ENCODE data around the gene CDH12.
"Not testable (repeated sequence)": the region's sequence is repeated elsewhere in the genome, so short reads cannot be mapped to it uniquely, and the experiment has no call there.

Gene CDH12

DNA sequence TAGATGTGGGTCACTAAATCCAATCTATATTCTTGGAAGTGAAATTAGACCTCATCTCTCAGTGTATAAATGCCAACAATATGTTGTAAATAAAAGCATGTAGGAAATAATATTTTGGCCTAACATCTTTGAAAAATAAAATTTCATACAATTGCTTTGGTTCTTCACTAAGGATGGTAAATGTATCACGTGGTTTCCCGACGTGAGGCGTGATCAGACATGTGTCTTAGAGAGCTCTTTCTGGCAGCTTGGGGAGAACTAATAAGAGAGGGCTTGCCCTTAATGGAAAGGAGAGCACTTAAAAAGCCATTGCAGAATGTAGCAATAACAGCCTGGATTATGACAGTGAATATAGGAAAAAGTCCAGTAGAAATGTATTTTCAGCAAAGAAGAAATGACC lies 602.6 kb downstream of the CDH12 start:
- DNase-seq, result peak; percentile 71

DNA sequence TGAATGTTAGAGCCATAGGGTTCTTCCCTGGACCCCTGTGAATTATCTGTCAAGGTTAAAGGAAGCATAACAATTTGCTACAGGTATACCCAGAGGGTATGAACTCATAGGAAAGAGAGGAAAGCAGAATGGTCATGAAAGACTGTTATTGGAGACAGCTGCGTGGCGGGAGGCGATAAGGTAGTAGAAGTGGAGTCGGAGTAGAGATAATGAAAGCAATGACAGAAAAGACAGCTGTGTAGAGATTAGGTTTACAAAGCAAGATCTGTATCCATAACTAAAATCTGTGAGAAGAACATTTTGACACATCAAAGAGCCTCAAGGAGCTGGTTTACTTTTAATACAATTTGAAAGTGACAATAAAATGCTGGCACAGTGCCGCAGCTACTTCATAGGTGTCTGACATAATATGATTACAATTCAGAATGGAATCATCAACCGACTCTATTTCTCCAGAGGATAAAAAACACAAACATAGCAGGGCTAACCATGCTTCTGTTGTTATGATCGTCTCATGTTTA lies 603.9 kb downstream of the CDH12 start:
- DNase-seq, result peak; percentile 69

DNA sequence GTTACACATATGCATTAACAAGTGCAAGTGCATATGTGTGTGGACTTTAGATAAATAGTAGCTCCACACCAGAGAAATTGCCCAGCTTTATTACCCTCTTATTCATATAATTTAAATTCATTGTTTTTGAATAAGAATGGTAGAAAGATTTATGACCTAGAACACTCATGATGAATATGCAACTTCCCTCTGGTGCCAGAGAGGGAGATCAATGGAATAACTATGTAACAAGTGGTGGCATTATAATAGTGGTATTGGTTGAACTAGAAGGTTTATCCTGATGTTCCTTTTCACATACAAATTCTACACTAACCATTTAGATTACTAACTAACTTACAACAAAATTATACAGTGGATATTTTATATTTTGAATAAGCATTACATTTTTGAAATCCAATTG lies 607.4 kb downstream of the CDH12 start:
- DNase-seq, result peak; percentile 84

DNA sequence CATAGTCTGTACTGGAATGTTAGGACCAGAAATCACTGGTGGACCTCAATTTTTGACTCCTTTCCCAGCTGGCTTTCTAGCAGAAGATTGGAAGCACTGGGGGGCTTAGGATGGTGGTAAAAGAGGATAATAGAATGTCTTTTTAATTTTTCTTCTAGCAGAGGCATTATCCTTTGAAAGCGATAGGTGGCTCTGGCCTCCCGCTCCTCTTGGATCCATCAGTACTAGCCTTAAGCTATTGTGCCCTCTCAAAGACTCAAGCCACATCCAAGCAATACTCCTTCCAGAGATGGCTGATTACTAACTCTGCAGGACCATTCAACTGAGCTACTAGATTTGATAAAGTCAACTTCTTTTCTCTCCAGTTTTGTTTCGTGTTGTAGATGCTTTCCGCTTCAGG lies 610.6 kb downstream of the CDH12 start:
- peak; percentile 10 for DNase-seq

DNA sequence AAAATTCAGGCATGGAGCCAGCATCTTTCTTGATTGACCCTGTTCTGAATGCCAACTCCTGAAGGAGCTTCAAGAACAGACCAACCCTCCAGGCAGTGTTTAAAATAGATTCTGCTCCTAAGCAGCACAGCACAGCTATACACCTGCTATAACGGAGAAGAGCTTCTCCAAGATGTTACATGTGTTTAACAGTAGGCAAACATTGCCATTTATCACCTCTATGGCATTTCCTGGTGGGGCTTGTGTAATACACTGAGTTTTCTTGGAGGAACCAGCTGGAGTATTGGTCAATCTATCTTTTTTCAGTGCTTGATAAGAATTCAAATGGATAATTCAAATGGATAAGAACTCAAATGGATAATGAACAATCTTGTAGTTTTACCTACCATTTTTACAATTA lies 615.1 kb downstream of the CDH12 start:
- DNase-seq, result peak; percentile 38

DNA sequence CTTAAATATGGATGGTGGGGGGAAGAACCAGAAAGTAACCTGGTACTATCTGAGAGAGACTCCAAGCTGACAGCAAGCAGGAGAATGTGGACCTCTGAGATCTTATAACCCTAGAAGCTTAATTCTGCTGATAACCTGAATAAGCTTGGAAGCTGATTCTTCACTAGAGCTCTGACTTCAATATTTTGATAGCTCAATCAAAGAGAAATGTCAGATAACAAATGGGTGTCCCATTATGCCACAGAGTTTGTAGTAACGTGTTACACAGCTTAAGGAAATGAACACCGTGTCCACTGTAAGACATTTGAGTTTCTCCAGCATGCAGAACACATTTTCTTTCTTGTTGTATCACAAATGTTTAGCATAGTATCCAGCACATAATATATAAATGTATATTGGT lies 626.7 kb downstream of the CDH12 start:
- no peak for DNase-seq

DNA sequence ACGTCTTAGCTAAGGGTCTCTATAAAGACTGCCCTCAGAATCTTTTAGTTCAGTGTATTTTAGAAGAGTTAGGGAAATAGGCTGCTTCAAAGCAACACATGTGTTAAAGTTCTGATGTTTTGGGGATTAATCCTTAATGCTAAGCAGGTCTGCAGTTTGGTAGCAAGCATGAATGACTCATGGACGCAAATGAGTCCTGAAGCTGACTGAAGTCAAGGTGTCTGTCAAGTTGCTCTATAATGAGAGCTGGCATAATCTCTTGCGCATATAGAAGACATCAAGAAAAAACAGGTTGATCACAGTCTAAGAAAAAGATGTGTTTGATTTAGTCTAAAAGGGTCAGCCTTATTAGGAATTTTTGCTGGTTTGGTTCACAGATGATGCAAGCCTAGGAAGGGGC lies 630.1 kb downstream of the CDH12 start:
- DNase-seq, result no peak

DNA sequence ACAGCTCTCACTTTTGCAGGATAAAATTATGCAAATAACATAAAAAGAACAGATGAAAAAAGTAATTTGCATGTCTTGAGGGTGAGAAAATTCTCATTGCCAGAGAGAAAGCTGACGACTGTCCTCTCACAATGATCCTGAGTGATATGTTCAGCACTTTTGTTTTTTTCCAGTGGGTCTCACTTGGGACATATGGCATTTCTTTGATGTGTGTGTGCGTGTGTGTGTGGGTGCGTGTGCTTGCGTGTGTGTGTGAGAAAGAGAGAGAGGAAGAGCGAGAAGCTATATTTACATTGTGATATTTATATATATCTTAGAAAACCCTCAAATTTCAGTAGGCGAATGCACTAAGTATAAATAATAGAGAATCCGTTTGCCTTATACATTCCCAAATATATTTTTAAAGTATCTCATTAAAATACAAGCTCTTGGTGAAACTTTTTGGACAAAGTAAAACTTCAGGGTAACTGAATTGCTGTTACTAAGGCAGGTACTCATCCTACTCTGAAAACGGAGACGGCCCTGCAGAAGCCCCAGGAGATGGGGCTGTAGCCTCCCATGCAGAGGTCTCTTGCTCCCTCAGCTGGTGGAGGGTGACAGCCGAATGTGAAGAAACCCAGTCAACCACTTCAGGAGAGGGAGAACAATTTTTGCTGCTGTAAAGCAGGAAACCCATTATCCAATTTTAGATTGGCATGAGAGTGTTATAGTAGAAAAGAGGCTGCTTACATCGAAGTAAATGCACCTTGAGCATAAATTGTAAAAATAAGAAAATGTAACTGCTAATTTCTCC lies 639.2 kb downstream of the CDH12 start:
- peak; percentile 88 for DNase-seq

DNA sequence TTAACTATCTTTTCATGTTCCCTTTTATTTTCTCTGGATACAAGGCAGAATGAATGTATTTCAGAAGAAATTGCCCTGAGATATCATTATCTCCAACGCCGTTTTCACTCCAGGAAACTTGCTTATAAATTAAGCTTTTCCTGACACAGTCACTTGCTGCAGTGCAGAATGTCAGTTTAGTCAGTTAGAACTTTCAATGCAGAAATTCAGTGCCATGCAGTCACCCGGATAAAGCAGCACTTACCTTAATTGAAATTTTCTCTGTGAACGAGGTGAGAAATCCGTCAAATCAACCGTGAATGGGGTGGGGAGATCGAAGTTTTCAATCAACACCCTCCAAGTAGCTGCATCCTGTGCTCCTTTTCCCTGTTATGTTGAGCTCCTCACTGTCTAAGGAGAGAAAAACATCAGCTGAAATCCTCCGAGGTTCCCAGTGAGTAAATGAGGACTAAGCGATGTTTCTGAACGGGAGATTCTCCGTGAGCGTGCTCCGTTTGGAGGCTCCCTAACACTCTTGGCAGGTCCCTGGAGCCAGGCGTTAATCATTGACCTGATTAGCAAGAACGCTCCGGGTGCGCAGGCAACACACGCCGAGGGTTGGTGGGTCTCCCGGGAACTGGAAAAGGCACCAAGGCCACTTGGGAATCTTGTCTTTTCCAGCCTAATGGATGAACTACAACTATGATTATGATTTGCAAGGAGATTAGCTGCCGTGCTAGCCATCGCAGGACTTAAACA lies 640.7 kb downstream of the CDH12 start:
- DNase-seq, result peak; percentile 89

DNA sequence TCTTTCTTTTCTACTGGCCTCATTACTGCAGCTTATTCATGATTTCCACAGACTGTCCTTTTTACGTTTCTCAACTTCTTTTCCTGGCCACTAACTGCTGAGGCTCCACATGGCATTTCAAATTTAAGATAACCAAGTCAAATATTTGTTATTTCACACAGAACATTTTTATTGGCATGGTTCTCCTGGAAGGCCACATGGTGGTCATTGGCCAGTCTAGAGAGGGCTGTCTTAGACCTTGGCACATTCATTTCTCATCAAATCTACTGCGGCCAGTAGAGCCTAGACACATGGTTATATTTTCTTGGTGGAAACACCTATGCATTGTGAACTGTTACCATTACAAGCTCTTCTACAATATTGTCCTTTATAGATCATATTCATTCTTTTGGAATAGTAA lies 644.7 kb downstream of the CDH12 start:
- DNase-seq, result peak; percentile 75

DNA sequence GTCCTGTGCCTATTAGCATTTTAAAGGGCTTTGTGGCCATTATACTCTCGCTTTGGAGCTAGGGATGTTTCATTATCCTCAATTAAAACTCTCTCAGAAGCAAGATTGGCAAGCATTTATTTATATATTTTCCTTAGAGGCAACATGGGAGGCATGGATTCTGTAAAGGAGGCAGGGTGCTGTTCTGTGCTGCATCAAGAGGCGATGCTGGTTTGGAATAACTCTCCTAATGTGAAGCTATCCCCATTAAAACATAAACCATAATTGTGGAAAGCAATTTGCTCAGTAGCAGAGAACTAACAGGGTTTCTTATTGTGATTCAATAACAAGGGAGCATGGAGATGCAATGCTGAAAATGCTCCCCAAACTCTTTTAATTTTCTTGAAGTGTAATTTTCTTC lies 664.5 kb downstream of the CDH12 start:
- not testable (repeated sequence) for DNase-seq

DNA sequence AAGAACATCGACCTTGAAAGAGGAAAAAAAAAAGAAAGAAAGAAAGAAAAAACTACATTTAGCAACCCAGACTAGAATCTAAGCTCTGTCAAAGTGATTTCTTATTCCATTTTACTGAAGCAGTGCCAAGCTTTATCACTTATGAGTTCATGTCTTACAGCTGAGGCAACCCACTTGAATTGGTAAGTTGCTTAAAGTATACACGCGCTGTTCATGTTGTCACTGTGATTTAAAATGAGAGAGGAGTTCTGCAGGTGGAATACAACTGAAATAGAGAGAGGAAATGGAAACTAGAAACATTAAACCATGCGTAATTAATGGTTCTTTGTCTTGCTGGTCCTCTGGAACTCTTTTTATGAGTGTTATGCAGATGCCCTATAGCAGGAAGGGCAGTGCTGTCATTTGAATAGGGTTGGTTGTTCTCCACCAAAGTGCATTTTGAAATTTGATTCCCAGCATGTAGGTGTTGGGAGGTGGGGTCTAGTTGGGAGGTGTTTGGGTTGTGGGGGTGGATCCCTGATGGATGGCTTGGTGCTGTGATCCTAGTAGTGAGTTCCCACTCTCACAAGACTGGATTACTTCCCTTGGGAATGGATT lies 665.4 kb downstream of the CDH12 start:
- DNase-seq, result peak; percentile 96

DNA sequence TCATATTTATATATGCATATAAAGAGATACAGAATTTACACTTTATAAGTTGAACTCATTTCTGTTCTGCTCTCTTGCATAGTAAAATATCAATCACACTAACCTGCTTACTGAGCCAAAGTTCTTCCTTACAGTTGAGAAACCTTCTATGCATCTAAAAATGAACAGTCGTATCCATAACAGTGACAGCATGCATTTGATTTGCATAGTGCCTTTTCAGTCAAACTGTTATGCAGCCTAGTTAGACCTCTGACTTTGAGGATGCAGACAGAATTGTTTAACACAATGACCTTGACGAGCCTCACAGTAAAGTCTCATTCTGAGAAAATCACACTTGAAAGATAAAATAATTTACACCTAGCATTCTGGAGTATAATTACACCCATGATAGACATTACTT lies 683.9 kb downstream of the CDH12 start:
- DNase-seq, result peak; percentile 47

DNA sequence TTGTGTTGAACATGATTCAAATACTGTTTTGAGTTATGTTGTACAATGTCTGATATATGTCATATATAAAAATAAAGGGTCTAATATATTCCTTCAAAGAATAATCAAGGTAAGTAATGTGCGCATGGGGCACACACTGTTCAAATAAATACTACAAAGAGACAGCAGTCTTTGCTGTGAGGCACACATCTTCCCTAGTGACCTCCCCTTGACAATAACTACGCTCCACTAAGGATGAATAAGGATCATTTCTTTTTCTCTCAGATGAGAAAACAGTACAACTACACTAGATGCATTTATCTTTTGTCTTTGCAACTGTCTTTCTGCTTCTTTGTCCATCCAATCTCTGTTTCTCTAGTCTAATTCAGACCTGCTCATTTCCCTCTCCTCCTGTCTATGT lies 684.4 kb downstream of the CDH12 start:
- DNase-seq, result not testable (repeated sequence)

DNA sequence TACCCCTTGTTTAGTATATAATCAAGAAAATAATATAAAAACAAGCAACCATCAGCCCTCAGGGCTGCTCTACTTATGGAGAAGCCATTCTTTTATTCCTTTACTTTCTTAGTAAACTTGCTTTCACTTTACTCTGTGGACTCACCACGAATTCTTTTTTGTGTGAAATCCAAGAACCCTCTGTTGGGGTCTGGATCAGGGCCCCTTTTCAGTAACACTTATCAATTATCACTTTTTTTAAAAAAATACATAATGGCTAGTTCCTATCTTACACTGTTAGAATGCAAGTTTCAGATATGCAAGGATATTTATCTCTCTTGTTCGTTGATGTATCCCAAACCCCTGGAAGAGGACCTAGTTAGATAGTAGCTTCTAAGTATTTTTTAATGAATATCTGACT lies 687.2 kb downstream of the CDH12 start:
- not testable (repeated sequence) for DNase-seq

DNA sequence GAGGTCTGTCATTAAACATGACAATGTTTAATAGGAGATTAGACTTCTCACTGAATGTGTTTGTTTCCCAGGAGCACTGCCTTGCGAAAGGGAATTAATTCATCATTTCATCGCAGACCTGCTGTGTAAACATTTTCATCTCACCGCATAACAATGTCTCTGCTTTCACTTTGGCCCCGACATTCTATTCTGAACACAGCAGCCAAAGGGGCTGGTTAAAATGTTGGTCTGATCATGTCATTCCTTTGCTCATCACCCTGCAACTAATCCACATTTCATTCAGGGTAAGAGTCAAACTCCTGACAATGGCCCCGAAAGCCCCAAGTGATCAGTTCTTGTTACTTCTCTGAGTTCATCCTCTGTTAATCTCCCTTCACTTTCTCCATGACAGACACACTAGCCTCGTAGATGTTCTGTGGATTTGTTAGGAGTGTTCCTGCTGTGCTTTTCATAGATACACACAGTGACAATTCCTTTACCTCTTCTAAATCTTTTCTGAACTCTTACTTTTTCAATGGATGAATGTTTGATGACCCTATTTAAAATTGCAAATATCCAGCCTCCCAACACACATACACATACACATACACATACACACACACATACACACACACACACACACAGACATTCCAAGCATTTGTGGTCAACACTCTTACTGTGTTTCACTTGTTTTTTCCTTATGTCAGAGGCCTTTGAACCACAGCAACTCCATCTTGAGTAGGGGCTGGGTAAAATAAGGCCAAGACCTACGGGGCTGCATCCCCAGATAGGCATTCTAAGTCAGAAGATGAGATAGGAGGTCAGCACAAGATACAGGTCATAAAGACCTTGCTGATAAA lies 688.0 kb downstream of the CDH12 start:
- peak; percentile 64 for DNase-seq

DNA sequence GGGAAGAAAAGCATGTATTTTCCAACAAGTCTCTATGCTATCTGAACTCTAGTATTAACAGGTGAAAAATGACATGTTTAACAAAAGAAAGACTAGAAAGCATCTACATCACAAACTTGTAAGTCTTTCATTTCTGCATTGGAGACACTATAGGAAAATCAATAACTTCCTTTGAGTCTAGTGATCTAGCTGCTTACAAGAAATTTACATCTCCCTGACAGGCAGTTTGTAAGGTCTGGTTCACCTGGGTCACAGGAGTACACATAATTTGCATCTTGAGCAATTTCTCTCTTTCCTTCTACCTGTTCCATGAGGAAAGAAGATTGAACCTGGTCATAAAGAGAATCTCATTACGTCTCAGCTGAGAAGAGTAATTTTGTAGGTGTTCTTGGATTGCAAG lies 696.2 kb downstream of the CDH12 start:
- not testable (repeated sequence) for DNase-seq

DNA sequence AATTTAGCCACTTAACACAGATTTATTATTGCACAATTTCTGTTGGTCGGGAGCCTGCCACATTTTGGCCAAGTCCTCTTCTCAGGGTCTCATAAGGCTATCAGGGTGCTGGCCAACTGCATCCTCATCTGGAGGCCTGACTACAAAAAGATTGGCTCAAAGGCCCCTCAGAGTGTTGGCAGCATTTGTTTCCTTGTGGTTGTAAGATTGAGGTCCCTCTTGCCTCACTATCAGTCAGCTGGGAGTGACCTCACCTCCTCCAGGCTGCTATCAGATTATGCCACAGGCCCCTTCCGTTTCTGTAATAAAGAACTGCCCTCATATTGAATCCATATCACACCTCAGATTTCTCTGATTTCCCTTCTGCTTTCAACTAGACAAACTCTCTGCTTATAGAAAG lies 698.4 kb downstream of the CDH12 start:
- not testable (repeated sequence) for DNase-seq

DNA sequence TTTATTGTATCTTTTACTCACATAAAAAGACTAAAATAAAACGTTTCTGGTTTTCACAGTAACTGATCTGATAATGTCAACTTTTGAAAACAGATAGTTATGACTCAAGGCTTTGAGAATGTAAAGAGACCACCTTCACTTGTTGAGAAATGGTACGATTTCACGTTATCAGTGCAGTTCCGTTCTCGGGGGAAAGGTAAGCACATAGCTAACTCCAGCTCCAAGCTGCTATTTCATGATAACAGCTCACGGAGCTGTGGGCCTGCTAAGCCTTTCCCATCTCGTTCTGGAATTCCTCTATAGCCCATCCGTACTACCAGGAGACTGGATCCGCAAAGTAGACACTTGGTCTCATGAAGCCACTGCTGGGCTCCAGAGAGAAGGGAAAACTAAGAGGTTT lies 701.3 kb downstream of the CDH12 start:
- not testable (repeated sequence) for DNase-seq

DNA sequence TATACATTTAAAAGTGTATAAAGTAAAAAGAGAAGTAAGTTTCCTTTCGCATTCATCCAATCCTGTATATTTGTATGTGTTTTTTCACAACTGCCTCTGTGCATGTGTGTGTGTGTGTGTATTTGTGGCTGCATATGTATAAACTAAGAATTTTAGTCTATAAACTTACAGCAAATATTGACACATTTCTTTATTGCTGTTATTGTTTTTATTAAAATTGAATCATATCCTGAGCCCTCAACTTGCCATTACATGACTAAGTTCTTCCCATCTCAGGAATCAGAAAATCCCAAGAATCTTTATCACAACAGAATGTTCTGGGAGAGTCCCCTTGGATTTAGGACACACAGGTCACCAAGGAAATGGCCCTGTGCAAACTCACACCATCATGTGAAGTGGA lies 712.7 kb downstream of the CDH12 start:
- DNase-seq, result not testable (repeated sequence)

DNA sequence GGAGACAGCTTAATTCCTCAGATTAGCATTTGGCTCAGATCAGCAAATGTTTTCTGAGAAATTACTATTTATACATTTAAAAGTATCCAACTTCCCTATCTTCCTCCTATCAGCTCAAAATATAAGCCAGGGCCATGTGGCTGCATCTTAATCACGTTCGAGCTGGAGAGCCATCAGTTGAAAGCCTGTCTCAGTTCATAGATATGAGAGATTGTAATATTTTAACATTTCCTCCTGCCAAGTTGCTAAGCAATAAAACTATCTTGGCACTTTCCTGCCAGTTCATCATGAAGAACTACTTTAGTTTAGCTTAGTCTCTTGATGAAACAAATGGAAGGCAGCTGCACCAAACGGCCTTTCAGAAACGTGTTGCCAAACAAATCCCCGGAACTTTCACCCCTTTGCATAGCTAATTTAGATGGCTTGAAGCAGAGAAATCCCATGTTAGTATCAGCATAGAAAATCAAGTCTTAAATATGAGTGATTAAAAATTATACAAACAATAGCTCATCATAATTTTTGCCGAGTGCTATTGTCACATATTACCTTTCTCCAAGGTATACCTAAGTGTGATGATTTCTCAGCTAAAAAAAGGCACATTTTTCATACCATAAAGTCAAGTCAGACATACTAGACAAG lies 713.4 kb downstream of the CDH12 start:
- peak; percentile 50 for DNase-seq

DNA sequence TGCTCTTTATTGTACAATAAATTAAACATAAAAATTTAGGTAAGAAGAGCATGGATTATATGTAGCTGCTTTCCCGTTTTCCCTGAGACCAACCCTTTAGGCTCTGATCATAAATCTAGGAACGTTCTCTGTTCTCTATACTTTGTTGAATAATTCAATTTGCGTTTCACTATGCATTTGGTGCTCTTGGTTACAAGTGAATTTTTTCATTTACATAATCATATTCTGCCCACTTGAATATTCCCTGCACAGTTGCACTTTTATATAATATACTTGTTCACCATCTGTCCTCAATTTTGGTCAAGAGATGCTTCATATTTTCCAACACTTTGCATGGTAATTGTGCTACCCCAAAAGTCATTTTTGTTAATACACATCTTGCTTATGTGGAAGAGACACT lies 741.8 kb downstream of the CDH12 start:
- DNase-seq, result no peak
